SK-N-MC (cell line): ENCODE measurements around the gene GCK.

Experiments used
- DNase-seq: peaks from one replicate; pipeline ENCODE4 v3.0.0-alpha.2; 2011; ENCODE audit warnings: low read depth, low spot score
- H3K27ac ChIP-seq: fragments of 200-600 bp; sonication (generic); 2 replicates; pipeline ENCODE4 v1.5.1; 2016; ENCODE audit warnings: mixed run types
- H3K36me3 ChIP-seq: fragments of 200-600 bp; sonication (generic); 2 replicates; pipeline ENCODE4 v1.6.1; 2017; ENCODE audit warnings: antibody characterized with exemption, low read length, mixed read lengths; ENCODE audit not compliant: insufficient read depth
- H3K4me3 ChIP-seq: fragments of 200-600 bp; sonication (generic); 2 replicates; pipeline ENCODE4 v1.5.1; 2016
- H3K9ac ChIP-seq: fragments of 200-600 bp; sonication (generic); 2 replicates; pipeline ENCODE4 v1.8.0; 2017; ENCODE audit warnings: mixed run types, mixed read lengths; ENCODE audit not compliant: insufficient read length
- H3K9me3 ChIP-seq: fragments of 200-600 bp; sonication (generic); 2 replicates; pipeline ENCODE4 v1.6.1; 2017; ENCODE audit warnings: low read depth, mild to moderate bottlenecking, antibody characterized with exemption, low read length, moderate library complexity, mixed read lengths
- EZH2 ChIP-seq: fragments of 200-600 bp; sonication (generic); IDR thresholded peaks from one replicate; pipeline ENCODE4 v1.6.1; 2017; ENCODE audit warnings: antibody characterized with exemption
- FOXP2 ChIP-seq: optimal IDR thresholded peaks from 2 replicates; pipeline ENCODE3; 2011; ENCODE audit warnings: mild to moderate bottlenecking, moderate library complexity; ENCODE audit not compliant: insufficient read depth; ENCODE audit errors: extremely low read length, control extremely low read depth
- POLR2AphosphoS5 ChIP-seq: IDR thresholded peaks from 2 replicates; pipeline ENCODE4 v1.6.1; 2012; ENCODE audit warnings: mild to moderate bottlenecking, low read depth, low read length, borderline replicate concordance

Gene GCK

DNA sequence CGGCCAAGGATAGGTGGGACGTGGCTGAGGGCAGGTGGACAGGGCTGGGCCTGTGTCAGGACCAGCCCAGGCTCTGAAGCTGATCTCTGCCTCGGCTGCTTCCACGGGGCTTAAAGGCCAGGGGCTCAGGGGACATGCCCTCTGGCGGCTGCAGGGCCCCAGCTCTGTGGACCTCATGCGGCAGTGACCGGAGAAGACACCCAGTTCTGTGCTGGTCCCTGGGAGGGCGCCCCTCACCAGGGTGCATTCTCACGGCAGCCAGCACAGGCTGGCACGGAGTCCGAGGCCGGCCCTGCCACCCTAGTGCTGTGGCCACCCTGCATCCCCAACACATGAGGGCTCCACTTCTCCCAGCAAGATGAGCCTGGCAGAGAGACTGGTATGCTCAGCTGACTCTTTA, 41.8 kb upstream of the GCK start:
- Histone ChIP-seq H3K9me3 (no peaks in the 10 kb centered on the region), H3K4me3 (no peak overlapping the region), H3K9ac (no peak overlapping the region), H3K36me3 (no peaks in the 10 kb centered on the region), H3K27ac (no peak overlapping the region)
- no peak for TF ChIP-seq POLR2AphosphoS5
- TF ChIP-seq FOXP2, result no peak
- TF ChIP-seq EZH2, result no peak
- no peak for DNase-seq

GRCh38 chr7:44230286-44230685, 41.0 kb upstream of the GCK start:
- TF ChIP-seq FOXP2 (no peak), POLR2AphosphoS5 (no peak), EZH2 (no peak)

GRCh38 chr7:44229546-44230105, 40.4 kb upstream of the GCK start:
- TF ChIP-seq FOXP2 (no peak), EZH2 (no peak), POLR2AphosphoS5 (no peak)
- no peak overlapping the region for H3K27ac ChIP-seq

More at GRCh38 chr7:44230286-44230685, 41.0 kb upstream of the GCK start:
- H3K4me3 ChIP-seq, result no peak overlapping the region
- no peaks in the 10 kb centered on the region for H3K36me3 ChIP-seq
- H3K9me3 ChIP-seq, result no peaks in the 10 kb centered on the region
- no peak for DNase-seq
- H3K9ac ChIP-seq, result no peak overlapping the region
- H3K27ac ChIP-seq, result no peak overlapping the region

GRCh38 chr7:44228571-44229350, 39.5 kb upstream of the GCK start:
- TF ChIP-seq POLR2AphosphoS5 (no peak), EZH2 (no peak), FOXP2 (no peak)
- H3K9ac ChIP-seq, result no peak overlapping the region
- H3K9me3 ChIP-seq, result no peaks in the 10 kb centered on the region
- H3K36me3 ChIP-seq, result no peaks in the 10 kb centered on the region
- no peak for DNase-seq
- H3K4me3 ChIP-seq, result no peak overlapping the region
- no peak overlapping the region for H3K27ac ChIP-seq

More at GRCh38 chr7:44229546-44230105, 40.4 kb upstream of the GCK start:
- Histone ChIP-seq H3K9ac (no peak overlapping the region), H3K9me3 (no peaks in the 10 kb centered on the region), H3K36me3 (no peaks in the 10 kb centered on the region), H3K4me3 (no peak overlapping the region)
- DNase-seq, result no peak

DNA sequence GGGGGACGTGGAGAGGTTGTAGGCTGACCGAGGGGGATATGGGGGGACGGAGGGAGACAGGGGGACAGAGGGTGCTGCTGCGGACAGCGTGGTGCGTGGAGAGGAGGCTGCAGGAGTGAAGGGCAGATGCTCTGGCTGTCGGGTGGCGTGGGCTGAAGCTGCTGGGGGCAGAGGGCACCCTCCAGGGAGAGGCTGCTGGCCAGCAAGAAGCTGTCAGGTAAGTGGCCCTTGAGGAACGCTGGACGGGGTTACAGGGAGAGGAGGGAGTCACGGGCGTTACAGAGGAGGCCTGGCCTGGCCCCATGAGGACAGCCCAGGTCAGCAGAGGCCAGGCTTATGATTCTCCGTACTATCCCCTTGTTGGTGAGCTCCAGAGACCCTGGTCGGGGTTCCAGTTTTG, 38.7 kb upstream of the GCK start:
- no peak overlapping the region for H3K27ac ChIP-seq
- H3K4me3 ChIP-seq, result no peak overlapping the region
- no peaks in the 10 kb centered on the region for H3K36me3 ChIP-seq
- DNase-seq, result no peak
- no peak overlapping the region for H3K9ac ChIP-seq
- no peak for TF ChIP-seq EZH2
- no peak for TF ChIP-seq FOXP2
- no peak for TF ChIP-seq POLR2AphosphoS5
- H3K9me3 ChIP-seq, result no peaks in the 10 kb centered on the region

GRCh38 chr7:44226396-44226753, 37.1 kb upstream of the GCK start:
- Histone ChIP-seq H3K36me3 (no peaks in the 10 kb centered on the region), H3K4me3 (no peak overlapping the region)
- TF ChIP-seq FOXP2 (no peak), EZH2 (no peak), POLR2AphosphoS5 (no peak)

GRCh38 chr7:44225566-44226395, 36.5 kb upstream of the GCK start:
- Histone ChIP-seq H3K4me3 (no peak overlapping the region), H3K9ac (no peak overlapping the region), H3K9me3 (no peaks in the 10 kb centered on the region), H3K36me3 (no peaks in the 10 kb centered on the region), H3K27ac (no peak overlapping the region)
- no peak for TF ChIP-seq FOXP2
- DNase-seq, result no peak

More at GRCh38 chr7:44226396-44226753, 37.1 kb upstream of the GCK start:
- H3K27ac ChIP-seq, result no peak overlapping the region
- H3K9ac ChIP-seq, result no peak overlapping the region
- no peak for DNase-seq
- H3K9me3 ChIP-seq, result no peaks in the 10 kb centered on the region

DNA sequence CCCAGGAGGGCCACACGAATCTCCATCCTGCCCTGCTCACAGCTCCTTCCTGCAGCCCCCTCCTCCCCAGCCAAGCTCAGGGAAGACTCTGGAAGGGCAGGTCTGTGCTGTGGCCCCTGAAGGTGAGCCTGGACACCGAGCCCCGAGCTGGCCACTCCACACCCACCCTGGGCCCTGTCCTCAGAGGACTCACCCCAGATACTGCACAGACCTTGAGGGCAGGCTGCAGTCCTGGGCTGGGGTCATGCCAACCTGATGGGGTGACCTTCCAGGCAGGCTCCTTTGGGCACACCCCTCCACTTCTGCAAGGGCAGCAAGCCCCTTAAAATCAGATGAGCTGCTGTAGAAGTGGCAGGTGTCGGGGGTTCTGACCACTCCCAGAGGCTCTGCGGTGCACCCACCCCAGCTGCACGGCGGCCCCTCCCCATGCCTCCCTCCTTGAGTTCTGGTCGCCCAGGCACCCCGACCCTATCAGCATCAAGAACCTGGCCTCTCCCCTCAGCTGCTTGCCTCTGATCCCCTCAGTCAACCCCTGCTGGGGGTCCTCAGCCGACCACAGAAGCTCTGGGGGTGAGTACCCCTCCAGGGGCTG, 35.8 kb upstream of the GCK start:
- Histone ChIP-seq H3K36me3 (no peaks in the 10 kb centered on the region), H3K27ac (no peak overlapping the region), H3K4me3 (no peak overlapping the region), H3K9me3 (no peaks in the 10 kb centered on the region), H3K9ac (no peak overlapping the region)
- TF ChIP-seq FOXP2 (no peak), EZH2 (no peak), POLR2AphosphoS5 (no peak)
- DNase-seq, result no peak
